SH-SY5Y (cell line): ENCODE data around the gene TM9SF4.

ENCODE experiments used
- GATA2 ChIP-seq: IDR thresholded peaks from 2 replicates; pipeline ENCODE4 v1.6.1; 2011; ENCODE audit warnings: mild to moderate bottlenecking, low read depth, low read length
- GATA3 ChIP-seq: IDR thresholded peaks from 2 replicates; pipeline ENCODE4 v1.6.1; 2011; ENCODE audit warnings: low read depth, mild to moderate bottlenecking, low read length, moderate library complexity

DNA sequence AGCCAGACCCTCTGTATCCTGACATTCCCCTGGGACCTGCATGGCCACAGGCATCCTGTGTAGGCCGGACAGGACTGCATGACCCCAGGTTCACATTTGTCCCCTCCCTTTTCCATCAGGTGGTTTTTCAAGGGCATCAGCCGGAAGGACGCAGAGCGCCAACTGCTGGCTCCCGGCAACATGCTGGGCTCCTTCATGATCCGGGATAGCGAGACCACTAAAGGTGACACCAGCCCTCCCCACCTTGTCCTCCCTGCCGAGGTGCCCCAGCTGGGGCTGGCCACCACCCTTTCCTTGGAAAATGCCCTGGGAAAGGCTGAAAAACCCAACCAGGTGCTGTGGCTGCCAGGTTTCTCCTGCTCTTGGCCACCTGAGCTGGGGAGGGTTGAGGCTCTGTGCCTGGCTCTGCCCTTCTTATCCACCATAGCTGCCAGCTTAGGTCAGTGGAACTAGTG lies 29.8 kb upstream of the TM9SF4 start:
- no peak for TF ChIP-seq GATA3
- TF ChIP-seq GATA2 = no peak
